UCSD-AML1 (cell line): ENCODE results near the gene COL7A1.
"Not testable (repeated sequence)": the region's sequence is repeated elsewhere in the genome, so short reads cannot be mapped to it uniquely, and the experiment has no call there.

ENCODE experiments used
- DNase-seq: peaks from one replicate; lab custom pipeline; 2025; ENCODE audit not compliant: unreplicated experiment; lab: John Stamatoyannopoulos, UW

The COL7A1 gene

GRCh38 chr3:48565186-48565585, 29.9 kb downstream of the COL7A1 start:
- DNase-seq: no peak

- no peak for DNase-seq
Observed at GRCh38 chr3:48564667-48565066, 30.5 kb downstream of the COL7A1 start.

GRCh38 chr3:48564022-48564421, 31.1 kb downstream of the COL7A1 start:
- DNase-seq: peak; percentile 82

GRCh38 chr3:48563382-48563918, 31.7 kb downstream of the COL7A1 start, which contains the start of gene UCN2:
TSS of gene UCN2 (minus strand) at chr3:48563781. CDS start at chr3:48563124, 657 bp downstream.
- peak; percentile 37 for DNase-seq

- no peak for DNase-seq
Observed at GRCh38 chr3:48562367-48563095, 32.6 kb downstream of the COL7A1 start.

- DNase-seq: peak; percentile 46
Observed at GRCh38 chr3:48561045-48561736, 33.9 kb downstream of the COL7A1 start.

- DNase-seq: peak; percentile 60
Observed at GRCh38 chr3:48560648-48561018, 34.5 kb downstream of the COL7A1 start.

- peak; percentile 62 for DNase-seq
Observed at GRCh38 chr3:48558493-48559134, 36.5 kb downstream of the COL7A1 start.

- DNase-seq: peak; percentile 99
Observed at GRCh38 chr3:48556796-48557626, 38.1 kb downstream of the COL7A1 start, which contains the start of gene PFKFB4. TSS of gene PFKFB4 (minus strand) at chr3:48556803. CDS start at chr3:48556777, 26 bp downstream.

GRCh38 chr3:48555949-48556795, 39.0 kb downstream of the COL7A1 start:
- DNase-seq: no peak

GRCh38 chr3:48555231-48555948, 39.7 kb downstream of the COL7A1 start:
- DNase-seq: no peak

- DNase-seq: no peak
Observed at GRCh38 chr3:48553886-48554845, 41.0 kb downstream of the COL7A1 start.

GRCh38 chr3:48553361-48553760, 41.8 kb downstream of the COL7A1 start:
- peak; percentile 25 for DNase-seq

GRCh38 chr3:48552111-48552951, 42.8 kb downstream of the COL7A1 start:
- DNase-seq: no peak

- not testable (repeated sequence) for DNase-seq
Observed at GRCh38 chr3:48551651-48552050, 43.5 kb downstream of the COL7A1 start.

GRCh38 chr3:48548729-48549705, 46.1 kb downstream of the COL7A1 start:
- peak; percentile 86 for DNase-seq
